ENCODE data around the gene TPX2. TPM values are rescaled to one million over a fixed set of nuclear protein-coding genes. Genes with fewer than 3 reads are reported as not detected.

Gene TPX2
- total RNA-seq, 4 donors from 2014 or later: 4.4 to 26.4 (median 9.3) TPM

DNA sequence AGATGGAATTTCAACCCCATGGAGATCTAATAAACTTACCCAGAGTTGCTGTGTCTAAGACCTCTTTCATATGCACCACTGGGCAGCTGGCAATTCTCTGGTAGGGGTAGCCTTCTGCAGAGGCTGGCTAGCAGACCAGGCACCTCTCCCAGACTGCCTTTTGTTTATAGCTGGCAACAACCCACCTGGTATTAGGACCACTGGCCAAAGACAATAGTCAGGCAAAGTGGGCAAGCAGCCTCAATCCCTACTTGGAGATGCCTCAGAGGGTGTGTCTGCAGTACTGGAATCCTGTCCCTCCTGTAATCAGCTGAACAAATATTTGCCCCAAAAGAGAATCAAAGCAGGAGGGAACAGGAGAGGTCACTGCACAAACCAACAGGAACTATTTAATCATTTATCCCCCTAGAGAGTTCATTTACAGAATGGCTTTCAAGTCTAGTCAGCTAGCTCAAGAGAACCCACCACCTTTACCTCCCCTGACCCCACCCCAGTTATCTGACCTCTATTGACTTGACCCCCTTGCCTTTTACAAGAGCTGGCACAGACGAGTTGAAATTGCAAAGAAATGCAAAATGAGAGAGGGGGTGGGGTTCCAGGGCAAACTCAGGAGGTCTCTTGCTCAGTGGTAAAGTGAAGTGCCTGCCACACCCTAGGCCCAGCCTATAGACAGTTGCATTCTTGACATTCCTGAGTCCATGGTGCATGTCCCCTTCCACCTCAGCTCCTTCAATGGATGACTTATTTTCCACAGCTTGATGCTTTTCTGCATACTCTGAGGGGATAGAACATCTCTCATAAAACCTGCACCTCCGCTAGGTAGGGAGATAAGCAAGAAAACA is 19.2 kb upstream of the TPX2 start:
- Histone ChIP-seq H3K27me3 (no peaks in the 10 kb centered on the region), H3K27ac (peak overlapping the region; percentile 92 to 99 (median 96)), H3K4me3 (peak overlapping the region; percentile 67 to 85 (median 74)), H3K9me3 (no peaks in the 10 kb centered on the region), H3K4me1 (peaks cover 4 to 63% (median 13%) of the 10 kb centered on the region in 4 donors), H3K36me3 (peaks cover 0 to 9% (median 0%) of the 10 kb centered on the region in 3 donors)
- DNase-seq: peak in 1 of 3 donors; percentile 67
- TF ChIP-seq POLR2A (IDR thresholded peaks at IDR 0.05): peak in 1 of 2 donors; percentile 28
- no peak for TF ChIP-seq CTCF (IDR thresholded peaks at IDR 0.05)

GRCh38 chr20:31720486-31721407 is 18.3 kb upstream of the TPX2 start:
- Histone ChIP-seq H3K9me3 (no peaks in the 10 kb centered on the region), H3K4me3 (peak overlapping the region; percentile 67 to 85 (median 74)), H3K4me1 (peaks cover 4 to 55% (median 13%) of the 10 kb centered on the region in 4 donors), H3K27ac (peak overlapping the region; percentile 92 to 99 (median 96)), H3K27me3 (no peaks in the 10 kb centered on the region), H3K36me3 (peaks cover 0 to 6% (median 0%) of the 10 kb centered on the region in 3 donors)
- TF ChIP-seq POLR2A (IDR thresholded peaks at IDR 0.05) (peak; percentile 26 to 72), CTCF (IDR thresholded peaks at IDR 0.05) (no peak)
- peak; percentile 22 to 79 (median 77) for DNase-seq

GRCh38 chr20:31721408-31722256 is 17.5 kb upstream of the TPX2 start:
- peaks cover 0 to 6% (median 0%) of the 10 kb centered on the region in 3 donors for H3K36me3 ChIP-seq
- H3K4me3 ChIP-seq: peak overlapping the region; percentile 67 to 85 (median 74)
- no peaks in the 10 kb centered on the region for H3K27me3 ChIP-seq
- TF ChIP-seq CTCF (IDR thresholded peaks at IDR 0.05) (no peak), POLR2A (IDR thresholded peaks at IDR 0.05) (no peak)
- peak in 2 of 3 donors; percentile 60 to 68 for DNase-seq
- peaks cover 4 to 46% (median 13%) of the 10 kb centered on the region in 4 donors for H3K4me1 ChIP-seq
- H3K9me3 ChIP-seq: no peaks in the 10 kb centered on the region
- H3K27ac ChIP-seq: peak overlapping the region; percentile 92 to 99 (median 96)

DNA sequence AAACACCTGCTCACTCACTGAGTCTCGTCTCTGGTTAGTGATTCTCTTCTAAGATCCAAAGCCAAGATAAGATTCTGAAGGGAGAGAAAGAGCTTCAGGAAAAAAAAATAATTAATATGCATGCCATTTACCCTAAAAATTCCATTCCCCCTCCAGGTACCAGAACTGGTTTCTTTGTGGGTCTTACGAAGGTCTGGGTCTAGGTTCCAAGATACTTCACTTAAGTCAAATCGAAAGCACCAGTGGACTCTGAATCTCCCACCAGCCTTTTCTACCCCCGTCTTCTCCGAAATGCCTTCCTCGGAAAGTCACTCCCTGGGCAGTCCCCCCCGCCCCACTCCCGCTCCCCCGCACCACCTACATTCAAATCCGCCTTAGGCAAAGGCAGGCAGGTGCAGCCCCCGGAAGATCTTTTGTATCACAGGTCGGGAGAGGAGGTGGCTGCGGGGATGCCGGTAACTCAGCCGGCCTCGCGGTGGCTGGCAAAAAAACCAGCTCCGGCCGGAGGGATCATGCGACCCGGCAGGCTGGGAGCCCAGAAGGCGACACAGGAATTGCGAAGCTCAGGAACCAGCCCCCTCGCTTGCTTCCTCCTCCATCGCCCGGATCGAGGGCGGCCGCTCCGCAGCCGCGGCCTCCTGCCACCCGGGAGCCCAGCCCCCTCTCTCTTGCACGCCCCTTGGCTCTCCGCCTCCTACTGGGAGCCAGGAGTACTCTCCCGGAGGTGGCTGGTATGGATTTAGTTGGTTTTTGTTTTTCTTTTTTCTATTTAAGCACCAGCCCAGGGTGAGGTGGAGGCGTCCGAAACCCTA is 16.6 kb upstream of the TPX2 start, which contains the start of gene BCL2L1:
Gene BCL2L1 (minus strand): TSS at position 612 of the 812 bp plus-strand sequence. CDS start 650 bp downstream, outside the sequence.
- Histone ChIP-seq H3K9me3 (no peaks in the 10 kb centered on the region), H3K36me3 (peaks cover 0 to 6% (median 0%) of the 10 kb centered on the region in 3 donors), H3K4me3 (peak within 1 kb of the TSS; percentile 67 to 85 (median 74)), H3K27me3 (no peaks in the 10 kb centered on the region), H3K27ac (peak within 1 kb of the TSS; percentile 92 to 99 (median 96)), H3K4me1 (peaks cover under 1 to 37% (median 13%) of the 10 kb centered on the region in 4 donors)
- DNase-seq: peak; percentile 66 to 87 (median 86)
- peak; percentile 49 to 70 for TF ChIP-seq POLR2A (IDR thresholded peaks at IDR 0.05)
- TF ChIP-seq CTCF (IDR thresholded peaks at IDR 0.05): peak in 5 of 6 experiments; percentile 37 to 95 (median 86)

Data from Peyer's patch (tissue), 4 donors.